Transverse colon (tissue), 3 donors: ENCODE measurements around the gene TMUB2.

Experiments used
- CTCF ChIP-seq, 5 experiments: fragments of 200-600 bp in 3 of 5; fragments of 450-650 bp in 2 of 5; sonication (generic) in 3 of 5; IDR thresholded peaks; 1 replicate in 2 of 5; 2 replicates in 3 of 5; pipeline ENCODE4 v1.5.1; 2016 to 2017; ENCODE audit warnings: antibody characterized with exemption in 5 of 5, inconsistent platforms in 3 of 5, mild to moderate bottlenecking in 2 of 5, moderate library complexity in 1 of 5
- EP300 ChIP-seq: sonication (generic); formaldehyde crosslinking; IDR thresholded peaks from one replicate; pipeline ENCODE4 v1.6.1; 2017; ENCODE audit warnings: antibody characterized with exemption, low read depth
- POLR2A ChIP-seq: fragments of 450-650 bp; IDR thresholded peaks from one replicate; pipeline ENCODE4 v1.6.1; 2016; ENCODE audit warnings: antibody characterized with exemption, mild to moderate bottlenecking, moderate library complexity

GRCh38 chr17:44170135-44170498 is 16.7 kb upstream of the TMUB2 start:
- TF ChIP-seq POLR2A = no peak
- no peak for TF ChIP-seq CTCF (IDR thresholded peaks at IDR 0.05)
- no peak for TF ChIP-seq EP300
